Neural cell (in vitro differentiated cells): ENCODE results near the gene ISG15.

ENCODE experiments used
- CTCF ChIP-seq: fragments of 450-650 bp; IDR thresholded peaks from 2 replicates; pipeline ENCODE4 v1.5.1; 2014; ENCODE audit warnings: antibody characterized with exemption, mild to moderate bottlenecking, moderate library complexity; ENCODE audit not compliant: poor library complexity, severe bottlenecking
- EP300 ChIP-seq: fragments of 450-650 bp; conservative IDR thresholded peaks from 2 replicates; pipeline ENCODE4 v1.6.1; 2014; ENCODE audit warnings: antibody characterized with exemption, mild to moderate bottlenecking, moderate library complexity; ENCODE audit not compliant: poor library complexity, severe bottlenecking
- MXI1 ChIP-seq: fragments of 450-650 bp; conservative IDR thresholded peaks from 2 replicates; pipeline ENCODE4 v1.6.1; 2014; ENCODE audit warnings: antibody characterized with exemption, mild to moderate bottlenecking; ENCODE audit not compliant: poor library complexity, severe bottlenecking
- POLR2AphosphoS5 ChIP-seq: IDR thresholded peaks from 2 replicates; pipeline ENCODE4 v1.6.1; 2012
- RAD21 ChIP-seq: fragments of 450-650 bp; conservative IDR thresholded peaks from 2 replicates; pipeline ENCODE4 v1.6.1; 2014; ENCODE audit warnings: antibody characterized with exemption, mild to moderate bottlenecking, moderate library complexity
- REST ChIP-seq: IDR thresholded peaks from 2 replicates; pipeline ENCODE4 v1.6.1; 2012; ENCODE audit warnings: borderline replicate concordance
- TAF1 ChIP-seq: IDR thresholded peaks from 2 replicates; pipeline ENCODE4 v1.6.1; 2012; ENCODE audit warnings: low read depth

- TF ChIP-seq CTCF, result no peak
- no peak for TF ChIP-seq REST
- TF ChIP-seq RAD21, result no peak
- no peak for TF ChIP-seq EP300
- no peak for TF ChIP-seq POLR2AphosphoS5
- TF ChIP-seq TAF1, result no peak
- no peak for TF ChIP-seq MXI1
These were observed 15.6 kb upstream of the ISG15 start for GRCh38 chr1:997713-997992.
